ENCODE measurements around the gene ZNF329. TPM values are rescaled to one million over a fixed set of nuclear protein-coding genes. Genes with fewer than 3 reads are reported as not detected.

Gene ZNF329
- total RNA-seq, 2 donors from 2014 or later: 16.7 to 24.7 TPM

DNA sequence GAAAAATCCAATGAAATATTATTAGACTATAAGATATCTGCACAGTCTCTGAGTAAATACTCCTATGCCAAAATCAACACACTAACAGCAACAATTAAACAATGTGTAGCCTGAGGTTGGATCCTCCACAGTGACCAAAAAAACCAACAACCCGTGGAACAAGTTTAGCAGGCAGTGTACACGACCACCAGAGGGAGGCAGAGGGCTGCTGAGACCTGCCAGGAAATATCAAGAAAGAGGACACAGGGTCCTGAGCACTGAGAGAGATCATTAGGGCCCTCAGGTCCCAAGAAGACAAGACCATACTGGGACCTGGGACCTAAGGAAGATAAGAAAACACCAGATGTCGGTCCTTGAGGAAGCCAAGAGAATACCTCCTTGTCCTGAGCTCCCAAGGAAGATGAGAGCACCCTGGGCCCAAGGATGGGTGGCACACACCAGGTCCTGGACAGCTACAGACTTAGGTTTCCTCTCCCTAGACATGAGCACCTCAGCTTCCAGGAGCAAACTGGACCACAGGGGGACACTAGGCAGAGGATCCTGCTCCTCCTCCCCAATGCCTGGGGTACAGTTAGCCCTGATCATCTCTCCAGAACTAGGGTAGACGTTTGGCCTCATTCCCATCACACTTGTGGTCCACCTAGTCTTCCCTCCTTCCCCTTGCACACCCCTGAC, 31.4 kb upstream of the ZNF329 start:
- Histone ChIP-seq H3K36me3 (ENCODE audit: control insufficient read depth, insufficient read depth, low read length) (peaks cover 38% of the 10 kb centered on the region), H3K27ac (ENCODE audit: low read depth, low read length) (no peak overlapping the region), H3K9me3 (ENCODE audit: control insufficient read depth, low read length) (peaks cover 84% of the 10 kb centered on the region), H3K4me3 (ENCODE audit: low read length) (peak overlapping the region; percentile 99), H3K9ac (ENCODE audit: extremely low read depth, low read length, poor library complexity, severe bottlenecking) (no peak overlapping the region), H3K4me1 (ENCODE audit: control insufficient read depth, insufficient read depth, low read length) (no peaks in the 10 kb centered on the region), H3K27me3 (ENCODE audit: control insufficient read depth, insufficient read depth, low read length, poor library complexity, severe bottlenecking) (no peaks in the 10 kb centered on the region)
- no peaks in the 10 kb centered on the region for H3K27me3 Mint-ChIP-seq (ENCODE audit: insufficient read depth)
- DNase-seq: peak; percentile 86
- peaks cover 63% of the 10 kb centered on the region for H3K36me3 Mint-ChIP-seq (ENCODE audit: low read depth)
- TF ChIP-seq, protein P1, sequence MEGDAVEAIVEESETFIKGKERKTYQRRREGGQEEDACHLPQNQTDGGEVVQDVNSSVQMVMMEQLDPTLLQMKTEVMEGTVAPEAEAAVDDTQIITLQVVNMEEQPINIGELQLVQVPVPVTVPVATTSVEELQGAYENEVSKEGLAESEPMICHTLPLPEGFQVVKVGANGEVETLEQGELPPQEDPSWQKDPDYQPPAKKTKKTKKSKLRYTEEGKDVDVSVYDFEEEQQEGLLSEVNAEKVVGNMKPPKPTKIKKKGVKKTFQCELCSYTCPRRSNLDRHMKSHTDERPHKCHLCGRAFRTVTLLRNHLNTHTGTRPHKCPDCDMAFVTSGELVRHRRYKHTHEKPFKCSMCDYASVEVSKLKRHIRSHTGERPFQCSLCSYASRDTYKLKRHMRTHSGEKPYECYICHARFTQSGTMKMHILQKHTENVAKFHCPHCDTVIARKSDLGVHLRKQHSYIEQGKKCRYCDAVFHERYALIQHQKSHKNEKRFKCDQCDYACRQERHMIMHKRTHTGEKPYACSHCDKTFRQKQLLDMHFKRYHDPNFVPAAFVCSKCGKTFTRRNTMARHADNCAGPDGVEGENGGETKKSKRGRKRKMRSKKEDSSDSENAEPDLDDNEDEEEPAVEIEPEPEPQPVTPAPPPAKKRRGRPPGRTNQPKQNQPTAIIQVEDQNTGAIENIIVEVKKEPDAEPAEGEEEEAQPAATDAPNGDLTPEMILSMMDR (conservative IDR thresholded peaks at IDR 0.05): peak; percentile 77
- WGBS, 2 experiments (ENCODE audit: insufficient coverage in 1 of 2, insufficient read length in 1 of 2): 69 to 73% methylated on average over 3 to 4 of the region's 4 CpGs
- peaks cover 90% of the 10 kb centered on the region for H3K9me3 Mint-ChIP-seq
- peak overlapping the region; percentile 52 for H3K27ac Mint-ChIP-seq
- H3K4me3 Mint-ChIP-seq: peak overlapping the region; percentile 82
- H3K4me1 Mint-ChIP-seq: no peaks in the 10 kb centered on the region

DNA sequence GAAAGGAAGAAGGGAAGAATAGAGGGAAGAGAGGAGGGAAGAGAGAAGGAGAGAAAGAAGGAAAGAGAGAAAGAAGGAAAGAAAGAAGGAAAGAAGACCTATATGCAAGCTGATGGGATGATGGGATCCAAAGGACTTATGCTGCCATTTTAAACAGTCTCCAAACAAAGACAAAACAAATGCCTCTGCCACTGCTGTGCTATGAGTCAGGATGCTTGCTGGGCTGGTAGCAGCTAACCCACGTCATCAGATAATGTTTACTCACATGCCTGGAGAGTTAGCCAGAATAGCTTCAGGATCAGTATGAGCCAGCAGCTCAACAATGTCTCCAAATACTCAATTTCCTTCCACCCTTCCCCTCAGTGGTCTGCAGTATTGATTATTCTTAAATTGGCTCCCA, 20.3 kb upstream of the ZNF329 start:
- peaks cover 82% of the 10 kb centered on the region for H3K9me3 Mint-ChIP-seq
- H3K4me3 ChIP-seq (ENCODE audit: low read length): no peak overlapping the region

DNA sequence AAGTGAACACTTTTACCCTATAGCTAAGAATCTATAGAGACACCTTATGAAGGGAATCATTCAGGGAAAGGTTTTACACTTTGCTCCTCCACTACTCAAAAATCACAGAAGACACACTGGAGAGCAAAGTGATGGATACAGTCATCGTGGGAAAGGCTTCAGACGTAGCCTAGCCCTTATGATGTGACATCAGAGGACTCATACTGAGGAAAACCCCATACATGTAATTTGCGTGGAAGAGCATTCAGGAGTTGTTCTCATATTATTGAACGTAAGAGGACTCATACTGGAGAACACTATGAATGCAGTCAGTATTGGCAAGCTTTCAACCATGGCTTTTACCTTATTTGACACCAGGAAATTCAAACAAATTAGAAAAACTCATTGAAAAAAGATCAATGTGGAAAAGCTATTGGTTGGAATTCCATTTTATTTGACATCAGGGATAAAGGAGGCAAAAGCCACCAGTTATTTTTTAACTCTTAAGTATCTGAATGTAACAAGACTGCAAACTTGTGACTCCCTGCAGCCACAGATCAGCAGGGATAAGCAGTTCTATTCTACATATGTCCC, 16.2 kb upstream of the ZNF329 start:
- Histone ChIP-seq H3K9ac (ENCODE audit: extremely low read depth, low read length, poor library complexity, severe bottlenecking) (no peak overlapping the region), H3K4me1 (ENCODE audit: control insufficient read depth, insufficient read depth, low read length) (no peaks in the 10 kb centered on the region), H3K27me3 (ENCODE audit: control insufficient read depth, insufficient read depth, low read length, poor library complexity, severe bottlenecking) (no peaks in the 10 kb centered on the region), H3K36me3 (ENCODE audit: control insufficient read depth, insufficient read depth, low read length) (no peaks in the 10 kb centered on the region), H3K9me3 (ENCODE audit: control insufficient read depth, low read length) (peaks cover 59% of the 10 kb centered on the region), H3K27ac (ENCODE audit: low read depth, low read length) (no peak overlapping the region), H3K4me3 (ENCODE audit: low read length) (peak overlapping the region; percentile 18)
- H3K36me3 Mint-ChIP-seq (ENCODE audit: low read depth): peaks cover 4% of the 10 kb centered on the region
- no peak for DNase-seq
- H3K27me3 Mint-ChIP-seq (ENCODE audit: insufficient read depth): peaks cover 7% of the 10 kb centered on the region
- H3K27ac Mint-ChIP-seq: no peak overlapping the region
- TF ChIP-seq, protein P1 (conservative IDR thresholded peaks at IDR 0.05): no peak
- peaks cover 84% of the 10 kb centered on the region for H3K9me3 Mint-ChIP-seq
- no peak overlapping the region for H3K4me3 Mint-ChIP-seq
- 49 to 51% methylated on average over 4 of the region's 4 CpGs for WGBS, 2 experiments (ENCODE audit: insufficient coverage in 1 of 2, insufficient read length in 1 of 2)
- H3K4me1 Mint-ChIP-seq: no peaks in the 10 kb centered on the region

More for the DNA sequence above, 20.3 kb upstream of the ZNF329 start:
- Mint-ChIP-seq H3K27me3 (ENCODE audit: insufficient read depth) (peaks cover 11% of the 10 kb centered on the region), H3K4me3 (no peak overlapping the region), H3K36me3 (ENCODE audit: low read depth) (peaks cover 3% of the 10 kb centered on the region), H3K27ac (no peak overlapping the region), H3K4me1 (no peaks in the 10 kb centered on the region)
- no peak for DNase-seq
- Histone ChIP-seq H3K9me3 (ENCODE audit: control insufficient read depth, low read length) (peaks cover 54% of the 10 kb centered on the region), H3K9ac (ENCODE audit: extremely low read depth, low read length, poor library complexity, severe bottlenecking) (no peak overlapping the region), H3K27ac (ENCODE audit: low read depth, low read length) (no peak overlapping the region), H3K27me3 (ENCODE audit: control insufficient read depth, insufficient read depth, low read length, poor library complexity, severe bottlenecking) (no peaks in the 10 kb centered on the region), H3K36me3 (ENCODE audit: control insufficient read depth, insufficient read depth, low read length) (no peaks in the 10 kb centered on the region), H3K4me1 (ENCODE audit: control insufficient read depth, insufficient read depth, low read length) (no peaks in the 10 kb centered on the region)
- TF ChIP-seq, protein P1 (conservative IDR thresholded peaks at IDR 0.05): no peak
- WGBS, 2 experiments (ENCODE audit: insufficient coverage in 1 of 2, insufficient read length in 1 of 2): 38 to 55% methylated on average over 1 of the region's 1 CpG

All from endodermal cell (in vitro differentiated cells).